Calu3 (cell line): ENCODE measurements around the gene SNX1. TPM values are rescaled to one million over a fixed set of nuclear protein-coding genes. Genes with fewer than 3 reads are reported as not detected.
"Not testable (repeated sequence)": the region's sequence is repeated elsewhere in the genome, so short reads cannot be mapped to it uniquely, and the experiment has no call there.

Source experiments
- BruUV-seq: library from RNA; stranded (reverse); fragments of 400-500 nt; replicated peaks from 2 replicates; lab custom pipeline; 2021; lab: Mats Ljungman, UMichigan
- CTCF ChIA-PET: fragments of 300-600 bp; sonication (Branson Sonifier 250); formaldehyde crosslinking; loops from one replicate; lab custom pipeline; 2022; ENCODE audit warnings: antibody characterized with exemption; lab: Charles Lee
- DNase-seq: peaks from one replicate; pipeline ENCODE4 v3.0.0; 2022
- H3K27ac Mint-ChIP-seq: one replicate; pipeline ENCODE4 v1.8.0; 2022; ENCODE audit warnings: mixed read lengths; ENCODE audit not compliant: unreplicated experiment
- H3K27me3 Mint-ChIP-seq: one replicate; pipeline ENCODE4 v1.8.0; 2022; ENCODE audit warnings: mixed read lengths; ENCODE audit not compliant: unreplicated experiment
- H3K36me3 Mint-ChIP-seq: one replicate; pipeline ENCODE4 v1.8.0; 2022; ENCODE audit warnings: mild to moderate bottlenecking, moderate library complexity, mixed read lengths; ENCODE audit not compliant: insufficient read depth, unreplicated experiment
- H3K4me1 Mint-ChIP-seq: one replicate; pipeline ENCODE4 v1.8.0; 2022; ENCODE audit warnings: mild to moderate bottlenecking, low read depth, mixed read lengths; ENCODE audit not compliant: unreplicated experiment
- H3K4me3 Mint-ChIP-seq: one replicate; pipeline ENCODE4 v1.8.0; 2022; ENCODE audit warnings: mild to moderate bottlenecking, low read depth, moderate library complexity, mixed read lengths; ENCODE audit not compliant: unreplicated experiment
- H3K9me3 Mint-ChIP-seq: one replicate; pipeline ENCODE4 v1.8.0; 2022; ENCODE audit warnings: low read depth, mixed read lengths; ENCODE audit not compliant: unreplicated experiment
- CTCF ChIP-seq: fragments of 200-600 bp; IDR thresholded peaks from one replicate; pipeline ENCODE4 v1.8.0; 2022; ENCODE audit warnings: antibody characterized with exemption; ENCODE audit not compliant: unreplicated experiment
- intact Hi-C: fragments of 100-400 bp; cut with micrococcal nuclease; formaldehyde crosslinking; loops from one replicate; pipeline ENCODE4 v1.10.0; 2022; ENCODE audit not compliant: unreplicated experiment
- total RNA-seq: library from RNA; stranded (reverse); gene quantifications from 2 replicates; pipeline ENCODE4 v1.2.3, GENCODE V29; 2022

SNX1 gene
- total RNA-seq, 1 experiment from 2014 or later, result 108 TPM

- no peaks in the 10 kb centered on the region for H3K9me3 Mint-ChIP-seq
- CTCF ChIA-PET, result no interaction called here
- H3K4me1 Mint-ChIP-seq, result peaks cover 9% of the 10 kb centered on the region
- H3K36me3 Mint-ChIP-seq, result peaks cover under 1% of the 10 kb centered on the region
- no peaks in the 10 kb centered on the region for H3K27me3 Mint-ChIP-seq
- TF ChIP-seq CTCF, result no peak
- no TSS peak for BruUV-seq
- no peak overlapping the region for H3K4me3 Mint-ChIP-seq
- intact Hi-C loops, result no loop called here
- DNase-seq, result no peak
- H3K27ac Mint-ChIP-seq, result no peak overlapping the region
These were observed 6.7 kb downstream of the SNX1 start for GRCh38 chr15:64102497-64102896.

- Mint-ChIP-seq H3K36me3 (no peaks in the 10 kb centered on the region), H3K27ac (no peak overlapping the region), H3K4me3 (no peak overlapping the region), H3K4me1 (no peaks in the 10 kb centered on the region), H3K27me3 (no peaks in the 10 kb centered on the region), H3K9me3 (no peaks in the 10 kb centered on the region)
- CTCF ChIA-PET, result no interaction called here
- TF ChIP-seq CTCF, result no peak
- DNase-seq, result no peak
- no TSS peak for BruUV-seq
- intact Hi-C loops, result no loop called here
These were observed 9.4 kb downstream of the SNX1 start for GRCh38 chr15:64105113-64105704.

- intact Hi-C loops, result no loop called here
- H3K4me3 Mint-ChIP-seq, result no peak overlapping the region
- no peaks in the 10 kb centered on the region for H3K4me1 Mint-ChIP-seq
- no peak overlapping the region for H3K27ac Mint-ChIP-seq
- no peak for DNase-seq
- H3K27me3 Mint-ChIP-seq, result no peaks in the 10 kb centered on the region
- CTCF ChIA-PET, result interaction anchor here (0.7 kb wide), 1 partner anchor 30 kb away, joined by 3 read pairs; no protein-coding TSS in a partner anchor
- TF ChIP-seq CTCF, result no peak
- BruUV-seq, result no TSS peak
- H3K9me3 Mint-ChIP-seq, result no peaks in the 10 kb centered on the region
- no peaks in the 10 kb centered on the region for H3K36me3 Mint-ChIP-seq
These were observed 11.6 kb downstream of the SNX1 start for GRCh38 chr15:64107337-64107736.

- H3K9me3 Mint-ChIP-seq, H3K27ac Mint-ChIP-seq, BruUV-seq, intact Hi-C loops, H3K27me3 Mint-ChIP-seq, DNase-seq, H3K4me1 Mint-ChIP-seq, H3K4me3 Mint-ChIP-seq: not testable (repeated sequence)
- H3K36me3 Mint-ChIP-seq, result peaks cover 16% of the 10 kb centered on the region
- CTCF ChIA-PET, result interaction anchor here (0.6 kb wide), 1 partner anchor 429 kb away, joined by 3 read pairs; no protein-coding TSS in a partner anchor
These were observed 14.4 kb downstream of the SNX1 start for GRCh38 chr15:64110108-64110701.
